Right hindlimb (tissue), 1 donor: Measurements from ENCODE around the gene ZBTB48.
"Not testable (repeated sequence)": the region's sequence is repeated elsewhere in the genome, so short reads cannot be mapped to it uniquely, and the experiment has no call there.

Experiments used
- DNase-seq: peaks from one replicate; pipeline ENCODE4 v3.0.0-alpha.2; 2018

The ZBTB48 gene

DNA sequence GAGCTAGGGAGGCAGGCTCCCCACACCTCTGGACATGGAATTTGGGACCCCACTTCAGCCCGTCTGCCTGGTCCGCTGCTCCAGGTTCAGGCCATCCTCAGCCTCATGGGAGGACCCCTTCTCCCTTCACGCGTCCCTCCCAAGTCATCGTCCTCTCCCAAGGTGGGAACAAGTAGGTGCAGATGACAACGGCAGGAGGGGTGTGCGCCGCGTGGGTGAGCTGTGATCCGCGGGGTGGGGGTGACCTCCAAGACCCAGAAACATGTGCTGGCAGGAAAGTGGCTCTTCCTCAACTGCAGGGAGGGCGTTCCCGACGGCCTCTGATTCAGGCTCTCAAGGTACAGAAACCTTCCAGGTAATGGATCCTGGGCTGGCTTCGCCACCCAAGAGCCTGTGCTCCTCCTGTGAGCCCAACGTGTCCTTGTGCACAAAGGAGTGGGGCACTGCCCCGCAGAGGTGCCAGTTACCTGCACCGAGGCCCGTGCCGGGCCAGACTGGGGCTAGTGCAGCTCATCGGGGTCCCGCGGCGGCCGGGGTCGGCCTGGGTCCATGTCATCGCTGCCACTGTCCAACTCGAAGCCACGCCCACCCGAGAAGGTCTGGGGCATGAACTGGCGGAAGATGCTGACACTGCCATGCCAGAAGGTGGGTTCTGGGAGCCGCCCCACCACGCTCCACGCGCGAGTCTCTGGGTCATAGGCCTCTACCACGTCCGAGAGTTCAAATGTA, 13.2 kb downstream of the ZBTB48 start:
- DNase-seq = no peak

DNA sequence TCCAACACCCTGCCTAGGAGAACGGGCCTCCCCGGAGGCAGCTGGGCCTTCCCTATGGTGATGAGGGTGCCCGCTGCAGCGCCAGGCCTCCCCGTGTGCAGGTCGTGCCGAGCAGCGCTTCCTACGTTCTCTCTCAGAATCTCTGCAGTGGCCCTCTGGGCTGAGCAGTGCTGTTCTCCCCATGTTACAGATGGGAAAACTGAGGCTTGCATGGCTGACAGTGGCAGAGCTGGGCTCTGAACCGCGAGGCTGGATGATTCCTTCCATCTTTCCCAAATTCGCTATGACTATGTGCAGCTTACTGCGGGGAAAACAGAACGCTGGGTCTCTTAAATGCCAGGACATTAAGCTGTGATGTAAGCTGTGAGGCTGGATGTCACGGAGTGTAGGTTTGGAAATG, 14.0 kb downstream of the ZBTB48 start:
- no peak for DNase-seq

DNA sequence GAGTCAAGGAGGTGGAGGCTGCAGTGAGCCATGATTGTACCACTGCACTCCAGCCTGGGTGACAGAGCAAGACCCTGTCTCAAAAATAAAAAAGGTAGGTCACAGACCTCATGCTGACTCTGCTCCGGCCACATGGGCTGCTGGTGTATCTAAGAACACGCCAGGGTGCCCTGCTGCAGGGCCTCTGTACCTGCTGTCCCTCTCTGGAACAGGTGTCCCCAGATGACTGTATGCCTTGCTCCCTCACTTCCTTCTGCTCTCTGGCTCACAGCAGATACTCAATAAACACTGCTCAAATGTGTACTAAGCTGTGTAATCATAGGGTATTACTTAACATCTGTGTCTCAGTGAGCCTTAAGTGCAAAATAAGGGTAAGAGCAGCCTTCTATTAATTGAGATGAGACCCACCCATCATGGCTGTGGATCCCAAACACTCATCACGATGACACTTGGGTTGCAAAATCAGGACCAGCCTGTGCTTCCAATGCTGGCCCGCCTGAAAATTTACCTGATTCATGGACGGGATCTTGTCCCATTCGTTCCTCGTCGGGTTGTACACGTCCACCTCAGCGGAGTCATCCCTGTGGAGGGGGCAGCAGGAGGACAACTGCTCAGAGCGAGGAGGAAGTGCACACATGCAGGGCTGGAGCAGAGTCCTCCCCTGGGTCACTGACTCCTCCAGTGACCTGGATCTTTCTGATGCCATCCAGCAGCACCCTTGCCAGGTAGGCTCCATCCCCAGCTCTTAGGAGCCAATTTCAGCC, 15.4 kb downstream of the ZBTB48 start:
- no peak for DNase-seq

DNA sequence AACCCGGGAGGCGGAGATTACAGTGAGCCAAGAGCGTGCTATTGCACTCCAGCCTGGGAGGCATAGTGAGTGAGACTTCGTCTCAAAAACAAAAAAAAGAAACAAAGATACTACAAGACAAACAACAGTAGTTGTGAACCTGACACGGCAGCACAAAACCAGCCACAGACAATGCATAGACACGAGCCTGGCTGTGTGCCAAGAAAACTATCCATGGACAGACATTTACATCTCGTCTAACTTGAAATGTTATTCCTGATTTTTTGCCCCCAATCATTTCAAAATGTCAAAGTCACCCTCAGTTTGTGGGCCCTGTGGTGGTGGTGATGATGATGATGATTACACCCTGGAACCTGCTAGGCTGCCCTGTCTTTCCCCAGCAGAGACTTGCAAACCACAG, 16.6 kb downstream of the ZBTB48 start:
- no peak for DNase-seq

DNA sequence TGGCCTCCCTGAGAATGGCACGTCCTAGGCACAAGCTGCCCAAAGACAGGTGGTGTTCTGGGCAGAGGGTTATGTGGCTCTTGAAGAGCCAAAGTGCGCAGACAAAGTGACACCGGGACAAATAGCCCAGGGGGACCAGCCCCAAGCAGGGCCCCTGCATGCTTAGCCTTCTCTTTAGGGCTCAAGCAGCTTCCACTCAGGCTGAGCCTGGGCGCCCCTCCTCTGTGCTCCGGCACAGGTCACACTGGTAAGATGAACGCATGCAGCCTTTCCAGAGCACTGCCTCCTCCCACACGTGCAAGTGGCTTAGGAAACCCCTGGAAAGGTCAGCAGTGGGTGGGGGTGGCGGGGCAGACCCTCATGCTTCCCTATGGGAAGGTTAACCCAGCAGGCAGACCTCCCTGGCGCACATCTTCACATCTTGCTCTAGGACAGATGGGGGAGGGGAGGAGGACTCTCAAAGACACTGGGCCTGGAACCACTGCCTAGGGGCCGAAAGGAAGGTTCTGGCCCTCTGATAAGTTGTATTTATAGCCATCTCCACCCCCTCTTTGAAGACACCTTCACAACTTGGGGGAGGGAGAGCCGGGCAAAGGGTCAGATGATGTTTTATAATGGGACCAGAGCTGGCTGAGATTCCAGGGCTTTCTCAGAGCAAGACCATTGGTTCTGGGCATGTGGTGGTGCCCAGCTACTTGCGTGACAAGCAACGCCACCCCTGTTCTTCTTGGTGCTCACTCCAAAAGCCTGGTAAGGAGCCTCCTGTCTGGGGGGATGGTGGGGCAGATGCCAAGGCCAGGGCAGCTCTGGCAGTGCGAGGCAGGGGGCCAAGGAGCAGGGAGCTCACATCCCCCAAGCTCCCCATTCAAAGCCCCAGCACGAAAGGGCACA, 17.3 kb downstream of the ZBTB48 start:
- DNase-seq = no peak

DNA sequence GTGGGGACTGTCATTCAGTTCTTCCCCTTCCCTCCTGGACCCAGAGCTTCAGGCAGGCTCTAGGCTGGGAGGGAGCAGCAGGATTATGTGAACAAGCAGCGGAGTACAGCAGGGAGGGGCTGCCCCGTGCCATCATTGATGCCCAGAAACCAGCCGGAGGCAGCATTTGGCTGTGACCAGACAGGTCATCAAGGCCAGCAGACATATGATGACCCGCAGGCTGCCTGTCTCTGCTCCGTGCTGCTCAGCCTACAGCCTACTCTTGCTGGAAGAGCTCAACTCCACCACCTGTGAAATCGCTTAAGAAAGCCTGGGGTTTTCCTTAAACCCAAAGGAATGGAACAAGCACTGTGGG, 18.0 kb downstream of the ZBTB48 start:
- no peak for DNase-seq

DNA sequence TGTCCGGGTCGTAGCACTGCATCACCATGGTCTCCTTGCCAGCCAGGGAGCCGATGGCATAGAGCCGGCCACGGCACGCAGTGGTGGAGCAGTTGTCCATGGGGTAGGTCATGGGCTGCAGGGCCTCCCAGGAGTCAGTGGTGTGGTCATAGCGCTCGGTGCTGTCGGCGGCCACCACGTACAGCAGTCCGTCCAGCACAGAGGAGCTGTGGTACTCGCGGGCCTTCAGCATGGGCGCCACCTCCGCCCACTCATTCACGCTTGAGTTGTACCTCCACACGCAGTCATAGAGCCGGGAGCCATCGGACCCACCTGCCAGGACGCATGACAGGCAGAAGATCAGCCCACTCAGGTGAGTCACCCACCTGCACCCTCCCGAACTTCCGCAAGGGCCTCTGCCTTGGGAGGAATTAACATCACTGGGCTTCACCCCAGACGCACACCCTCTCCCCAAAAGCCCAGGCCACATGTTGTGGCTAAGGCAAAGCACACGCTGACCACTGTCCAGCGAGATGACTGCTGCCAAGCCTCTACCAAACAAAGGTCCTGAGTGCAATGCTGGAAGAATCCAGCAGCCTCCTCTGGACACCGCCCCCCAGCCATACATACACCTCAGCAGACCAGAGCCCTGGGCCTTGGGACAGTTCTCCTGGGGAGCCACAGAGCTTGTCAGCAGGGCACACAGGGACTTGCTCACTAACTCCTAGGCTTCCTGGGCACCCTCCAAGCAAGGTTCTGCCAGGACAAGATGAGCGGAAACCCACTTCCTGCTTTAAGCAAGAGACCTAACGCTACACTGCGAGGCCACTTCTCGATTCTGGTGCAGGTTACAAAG, 19.6 kb downstream of the ZBTB48 start:
- DNase-seq = no peak

DNA sequence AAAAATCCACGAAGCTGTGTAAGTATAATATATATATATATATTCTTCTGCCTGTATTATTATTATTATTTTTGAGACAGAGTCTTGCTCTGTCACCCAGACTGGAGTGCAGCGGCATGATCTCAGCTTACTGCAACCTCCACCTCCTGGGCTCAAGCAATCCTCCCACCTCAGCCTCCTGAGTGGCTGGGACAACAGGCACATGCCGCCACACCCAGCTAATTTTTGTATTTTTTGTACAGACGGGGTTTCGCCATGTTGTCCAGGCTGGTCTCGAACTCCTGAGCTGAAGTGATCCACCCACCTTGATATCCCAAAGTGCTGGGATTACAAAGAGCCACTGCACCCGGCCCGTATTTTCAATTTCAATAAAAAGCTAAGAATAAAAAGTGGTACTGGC, 20.2 kb downstream of the ZBTB48 start:
- DNase-seq = not testable (repeated sequence)

DNA sequence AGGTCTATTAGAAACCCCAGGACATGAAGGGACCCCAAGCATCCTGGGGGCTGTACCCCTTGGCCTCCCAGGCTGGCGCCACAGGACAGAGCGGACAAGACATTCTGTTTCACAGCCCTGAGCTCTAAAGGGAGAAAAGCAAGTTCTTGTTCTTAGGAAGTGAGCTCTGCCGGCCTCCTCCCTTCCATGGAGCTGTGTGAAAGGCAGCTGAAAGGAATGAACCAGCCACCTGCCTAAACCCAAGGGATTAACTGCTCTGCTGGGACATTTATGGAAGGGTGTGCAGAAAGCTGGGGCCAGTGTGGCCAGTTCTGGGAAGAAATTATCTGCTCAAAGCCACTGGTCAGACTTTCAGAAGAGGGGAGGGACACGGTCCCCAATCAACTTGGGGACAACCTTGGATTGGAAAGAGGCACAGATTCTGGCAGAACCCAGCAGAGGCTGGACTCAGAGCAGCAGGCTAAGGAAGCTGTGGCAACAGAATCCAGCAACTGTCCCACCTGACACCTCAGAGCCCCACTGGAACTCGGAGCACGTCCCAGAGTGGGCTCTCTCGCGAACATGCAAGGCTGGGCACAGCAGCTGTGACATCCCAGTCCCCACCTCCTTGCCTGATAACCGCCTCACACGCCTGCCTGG, 20.7 kb downstream of the ZBTB48 start:
- no peak for DNase-seq

DNA sequence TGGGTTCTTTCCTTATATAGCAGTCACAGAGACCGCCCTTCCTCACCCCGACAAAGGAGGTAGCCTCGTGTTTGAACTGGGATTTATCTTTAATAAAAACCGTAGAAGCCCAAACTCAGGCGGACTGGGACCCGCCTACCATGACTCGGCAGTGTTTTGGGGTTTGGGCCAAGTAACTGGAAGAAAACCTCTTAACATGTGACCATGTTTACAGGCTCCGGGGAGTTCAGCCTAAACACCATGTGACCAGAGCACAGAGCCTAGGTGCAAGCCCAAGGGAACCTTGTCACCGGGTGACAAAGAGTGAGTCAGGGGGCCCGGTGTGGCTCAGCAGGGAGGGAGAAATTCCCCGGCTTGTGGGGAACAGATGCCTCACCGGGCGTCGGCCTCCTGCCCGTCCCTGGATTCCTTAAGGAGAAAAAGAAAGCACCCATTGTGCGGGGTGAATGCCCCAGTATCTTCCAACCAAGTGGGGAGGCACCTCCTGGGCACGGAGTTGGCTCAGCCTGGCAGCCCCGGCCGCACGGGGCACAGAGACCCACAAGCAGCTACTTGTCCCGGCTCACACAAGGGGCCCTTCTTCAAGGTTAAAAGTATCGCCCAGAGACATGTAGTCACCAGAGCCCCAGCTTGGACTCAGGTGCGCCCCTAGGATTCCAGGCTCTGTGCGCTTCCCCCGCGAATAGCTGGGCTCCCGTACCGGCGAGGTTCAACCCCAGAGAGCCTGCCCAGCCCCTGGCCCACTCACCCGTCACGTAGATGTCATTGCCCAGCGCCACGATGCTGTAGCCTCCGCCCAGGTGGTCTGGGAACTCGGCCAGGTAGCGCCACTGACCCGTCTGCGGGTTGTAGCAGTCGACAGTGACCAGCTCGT, 21.5 kb downstream of the ZBTB48 start:
- DNase-seq = peak; percentile 71

DNA sequence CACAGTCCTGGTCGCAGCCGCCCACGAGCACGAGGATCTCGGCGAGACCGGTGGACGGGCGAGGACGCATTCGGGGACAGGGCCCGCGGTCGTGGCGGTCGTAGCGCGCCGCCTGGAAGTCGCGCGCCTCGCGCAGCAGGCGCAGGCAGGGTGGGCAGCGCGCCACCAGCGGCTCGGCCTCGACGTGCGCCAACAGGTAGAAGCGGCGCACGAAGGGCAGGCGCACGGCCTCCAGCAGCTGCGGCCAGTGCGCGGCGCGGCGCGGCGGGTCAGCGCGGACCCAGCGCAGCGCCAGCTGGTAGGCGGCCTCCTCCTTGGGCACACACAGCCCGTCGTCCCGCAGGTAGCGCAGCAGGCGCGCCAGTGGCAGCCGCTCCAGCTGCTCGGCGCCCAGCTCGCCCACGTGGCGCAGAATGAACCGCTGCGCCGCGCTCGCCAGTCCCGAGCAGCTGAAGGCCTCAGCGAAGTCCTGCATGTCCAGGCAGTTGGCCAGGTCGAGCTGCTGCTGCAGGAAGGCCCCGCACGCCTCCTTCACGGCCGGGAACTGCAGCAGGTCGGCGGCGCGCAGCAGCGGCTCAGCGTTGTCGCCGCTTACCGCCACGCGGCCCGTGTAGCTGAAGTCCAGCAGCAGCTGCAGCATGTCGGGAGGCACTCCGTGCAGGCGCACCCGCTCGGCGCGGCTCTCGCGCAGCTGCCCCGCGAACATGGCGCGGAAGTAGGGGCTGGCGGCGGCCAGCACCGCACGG, 22.3 kb downstream of the ZBTB48 start:
- DNase-seq = peak; percentile 49

DNA sequence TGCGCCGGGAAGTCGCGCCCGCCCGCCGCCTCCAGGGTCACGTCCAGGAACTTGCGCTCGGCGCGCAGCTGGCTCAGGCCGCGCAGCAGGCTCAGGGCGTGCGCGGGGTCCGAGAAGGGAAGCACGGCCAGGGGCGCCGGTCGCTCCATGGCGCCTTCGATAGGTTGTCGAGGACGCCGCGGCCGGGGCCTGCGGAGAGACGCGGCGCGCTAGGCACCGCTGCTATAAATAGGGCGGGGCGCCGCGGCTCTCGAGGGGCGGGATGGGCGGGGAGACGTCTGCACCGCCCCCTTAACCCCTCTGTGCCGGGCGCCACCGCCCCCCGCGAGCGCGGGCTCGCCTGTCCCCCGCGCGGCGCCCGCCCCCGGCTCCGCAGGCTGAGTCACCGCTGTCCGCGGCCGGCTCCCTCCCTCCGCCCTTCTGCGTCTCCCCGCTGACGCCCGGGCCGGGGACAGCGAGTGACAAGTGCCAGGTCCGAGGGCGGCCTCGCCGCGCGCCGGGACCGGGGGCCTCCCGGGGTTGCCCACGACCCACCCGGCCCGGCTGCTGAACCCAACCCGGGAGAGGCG, 23.0 kb downstream of the ZBTB48 start, which contains the start of gene KLHL21:
Gene KLHL21 (minus strand): TSS at position 201 of the 569 bp plus-strand sequence. CDS start 52 bp downstream, at position 149.
- DNase-seq = peak; percentile 93

DNA sequence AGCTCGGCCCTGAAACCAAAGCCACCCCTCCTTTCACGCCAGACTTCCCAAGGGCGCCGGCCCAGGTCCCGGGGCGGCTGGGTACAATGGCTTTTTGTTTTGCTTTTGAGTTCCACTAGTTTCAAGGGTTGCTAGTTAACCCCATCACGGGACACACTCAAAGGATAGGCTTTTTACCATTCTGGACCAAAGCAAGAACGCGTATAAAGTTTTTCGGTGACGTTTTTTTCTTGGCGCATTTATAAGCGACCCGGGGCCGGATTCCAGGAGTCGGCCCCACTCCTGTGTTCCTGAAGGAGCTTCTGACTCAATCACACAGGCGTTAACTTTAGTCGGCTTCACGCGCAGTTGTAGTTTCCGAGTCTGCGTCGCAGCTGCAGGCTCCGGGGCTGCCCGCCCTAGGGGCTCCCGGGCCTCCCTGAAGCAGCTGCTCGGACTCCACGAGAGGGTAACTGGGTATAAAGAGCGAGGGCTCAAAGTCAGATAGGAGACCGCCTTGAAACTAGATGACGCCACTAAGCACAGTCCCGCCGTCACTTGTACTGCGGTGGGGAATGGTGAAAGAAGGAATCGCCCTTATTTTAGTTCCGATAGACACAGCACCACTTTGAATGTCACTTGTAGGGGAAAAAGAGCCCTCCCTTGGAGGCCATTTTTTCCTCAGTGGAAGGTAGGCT, 23.6 kb downstream of the ZBTB48 start:
- DNase-seq = peak; percentile 91

DNA sequence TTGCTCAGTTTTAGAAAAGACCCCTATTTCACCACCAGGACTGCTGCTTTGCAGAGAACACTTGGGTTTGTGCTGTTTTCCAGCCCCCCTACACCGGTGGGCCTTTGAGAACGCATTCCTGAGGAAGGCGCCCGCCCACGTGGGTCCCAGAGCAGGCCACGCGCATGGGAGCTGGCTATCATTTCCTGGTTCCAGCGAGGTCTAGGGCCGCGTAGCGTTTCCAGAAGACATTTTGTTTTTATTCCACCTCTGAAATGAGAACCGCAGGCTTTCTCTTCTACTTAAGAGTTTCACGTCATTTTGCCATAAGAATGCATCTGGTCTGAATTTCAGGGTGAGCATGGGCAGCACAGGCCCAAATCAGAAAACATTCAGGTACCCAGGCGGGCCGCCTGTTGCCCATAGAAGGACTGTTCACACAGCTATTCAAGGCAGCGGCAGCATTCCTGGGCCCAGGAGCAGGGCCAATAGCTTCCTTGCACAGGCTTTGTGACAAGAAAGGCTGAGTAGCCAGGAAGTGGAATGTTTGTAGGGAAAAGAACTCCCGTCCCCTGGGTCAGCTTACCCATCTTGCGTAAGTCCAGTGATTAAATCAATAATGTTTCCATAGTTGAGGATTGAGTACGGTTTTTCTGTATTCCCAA, 24.2 kb downstream of the ZBTB48 start:
- peak; percentile 85 for DNase-seq

DNA sequence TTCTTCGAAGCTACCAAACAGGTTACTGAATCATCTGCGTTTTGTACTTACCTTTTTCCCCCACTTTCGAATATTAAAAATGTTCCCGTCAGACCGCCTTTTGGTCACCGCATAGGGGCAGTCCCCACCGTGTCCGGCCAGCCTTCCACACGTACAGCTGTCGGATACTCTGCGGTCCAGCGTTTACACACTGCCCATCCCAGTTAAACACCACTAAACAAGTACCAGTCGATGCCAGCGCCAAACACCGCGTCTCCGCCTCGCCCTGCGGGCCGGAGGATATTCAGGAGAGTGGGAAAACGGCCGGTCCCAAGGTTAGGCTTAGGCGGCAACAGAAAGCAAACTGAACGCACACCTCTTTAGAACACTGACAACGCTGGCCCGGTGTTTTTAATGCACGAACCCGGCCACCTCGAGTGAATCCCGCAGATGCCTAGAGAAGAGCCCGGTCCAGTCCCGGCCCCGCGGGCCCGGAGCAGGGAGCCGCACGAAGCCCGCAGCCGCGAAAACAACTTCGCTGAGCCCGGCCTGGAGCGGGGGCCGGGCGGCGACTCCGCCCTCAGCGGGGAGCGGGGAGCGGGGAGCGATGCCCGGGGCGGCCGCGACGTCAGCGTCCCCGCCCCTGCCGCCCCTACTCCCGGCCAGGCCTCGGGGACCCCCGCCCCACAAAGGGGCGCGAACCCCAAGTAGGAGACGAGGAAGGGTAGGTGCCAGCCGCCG, 33.0 kb downstream of the ZBTB48 start:
- DNase-seq = no peak

DNA sequence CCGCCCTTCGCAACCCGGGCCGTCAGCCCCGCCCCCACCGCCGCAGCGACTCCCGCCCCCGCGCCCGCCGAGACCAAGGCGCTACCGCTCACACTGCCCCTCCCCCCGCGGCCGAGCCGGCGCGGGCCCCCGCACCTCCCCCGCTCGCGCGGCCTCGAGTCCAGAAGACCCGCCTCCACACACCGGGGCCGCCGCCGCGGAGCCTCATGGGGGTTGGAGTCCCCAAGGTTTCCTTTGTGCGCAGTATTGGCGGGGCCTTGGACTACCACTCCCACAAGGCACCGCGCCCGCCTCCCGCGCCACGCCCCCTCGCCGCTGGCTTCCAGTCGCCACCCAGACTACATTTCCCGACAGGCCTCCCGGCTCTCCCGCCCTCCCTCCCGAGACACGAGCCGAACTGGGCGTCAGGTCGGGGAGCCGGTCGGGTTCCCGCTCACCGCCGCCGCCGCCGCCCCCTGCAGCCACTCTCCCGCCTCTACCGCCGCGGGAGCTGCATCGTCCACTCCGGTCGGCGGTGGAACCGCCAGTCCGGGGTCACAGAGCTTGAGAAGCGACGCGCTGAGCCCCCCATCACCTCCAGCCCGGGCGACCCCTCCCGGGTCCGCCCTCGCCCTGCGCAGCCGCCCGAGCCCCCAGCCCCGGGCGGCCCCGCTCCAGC, 33.7 kb downstream of the ZBTB48 start, which contains the start of gene PHF13:
Gene PHF13 (plus strand): TSS at position 371 of the 658 bp plus-strand sequence. CDS start 336 bp downstream, outside the sequence.
- DNase-seq = peak; percentile 100
